HEK293T (cell line): ENCODE results near the gene WDR3.

Source experiments
- CTCF ChIA-PET: fragments of 350-600 bp; formaldehyde crosslinking; extraction: SDS; loops from one replicate; lab custom pipeline; 2021; ENCODE audit warnings: antibody characterized with exemption, inconsistent platforms; lab: Yijun Ruan, JAX
- POLR2A ChIA-PET: fragments of 350-600 bp; formaldehyde crosslinking; extraction: SDS; loops from one replicate; lab custom pipeline; 2020; ENCODE audit warnings: antibody characterized with exemption, inconsistent platforms; lab: Yijun Ruan, JAX
- DNase-seq: peaks from one replicate; pipeline ENCODE4 v3.0.0; 2012; ENCODE audit warnings: mixed read lengths; ENCODE audit errors: extremely low spot score
- ARNT ChIP-seq: fragments of 450-650 bp; IDR thresholded peaks from 2 replicates; pipeline ENCODE4 v1.6.1; 2017; ENCODE audit warnings: mild to moderate bottlenecking
- BHLHE40 ChIP-seq: fragments of 450-650 bp; IDR thresholded peaks from 2 replicates; pipeline ENCODE4 v1.6.1; 2016; ENCODE audit warnings: mild to moderate bottlenecking, moderate library complexity, borderline replicate concordance
- CTBP1 ChIP-seq: fragments of 450-650 bp; IDR thresholded peaks from 2 replicates; pipeline ENCODE4 v1.6.1; 2016; ENCODE audit warnings: borderline replicate concordance
- ELF4 ChIP-seq: fragments of 450-650 bp; IDR thresholded peaks from 2 replicates; pipeline ENCODE4 v1.6.1; 2017; ENCODE audit warnings: antibody characterized with exemption
- FOXA1 ChIP-seq: fragments of 450-650 bp; IDR thresholded peaks from 2 replicates; pipeline ENCODE4 v1.6.1; 2016; ENCODE audit warnings: mild to moderate bottlenecking
- FOXK2 ChIP-seq: fragments of 450-650 bp; IDR thresholded peaks from 2 replicates; pipeline ENCODE4 v1.6.1; 2016; ENCODE audit warnings: mild to moderate bottlenecking
- FOXM1 ChIP-seq: fragments of 450-650 bp; IDR thresholded peaks from 2 replicates; pipeline ENCODE4 v1.6.1; 2017; ENCODE audit warnings: mild to moderate bottlenecking, borderline replicate concordance
- HDGF ChIP-seq: fragments of 450-650 bp; IDR thresholded peaks from 2 replicates; pipeline ENCODE4 v1.6.1; 2017; ENCODE audit warnings: antibody characterized with exemption, borderline replicate concordance
- L3MBTL2 ChIP-seq: fragments of 450-650 bp; conservative IDR thresholded peaks from 2 replicates; pipeline ENCODE4 v1.6.1; 2016; ENCODE audit warnings: mild to moderate bottlenecking
- LEF1 ChIP-seq: fragments of 450-650 bp; IDR thresholded peaks from 2 replicates; pipeline ENCODE4 v1.6.1; 2017; ENCODE audit warnings: mild to moderate bottlenecking, borderline replicate concordance
- NFRKB ChIP-seq: fragments of 450-650 bp; IDR thresholded peaks from 2 replicates; pipeline ENCODE4 v1.6.1; 2016; ENCODE audit warnings: mild to moderate bottlenecking, moderate library complexity
- SP1 ChIP-seq: fragments of 450-650 bp; IDR thresholded peaks from 2 replicates; pipeline ENCODE4 v1.6.1; 2017
- SUZ12 ChIP-seq: fragments of 450-650 bp; IDR thresholded peaks from 2 replicates; pipeline ENCODE4 v1.6.1; 2016; ENCODE audit warnings: mild to moderate bottlenecking
- TARDBP ChIP-seq: fragments of 450-650 bp; IDR thresholded peaks from 2 replicates; pipeline ENCODE4 v1.6.1; 2016
- ZNF384 ChIP-seq: fragments of 450-650 bp; IDR thresholded peaks from 2 replicates; pipeline ENCODE4 v1.6.1; 2016
- TF ChIP-seq, protein P1 (sequence below): fragments of 450-650 bp; IDR thresholded peaks from 2 replicates; pipeline ENCODE4 v1.6.1; 2016

The WDR3 gene

DNA sequence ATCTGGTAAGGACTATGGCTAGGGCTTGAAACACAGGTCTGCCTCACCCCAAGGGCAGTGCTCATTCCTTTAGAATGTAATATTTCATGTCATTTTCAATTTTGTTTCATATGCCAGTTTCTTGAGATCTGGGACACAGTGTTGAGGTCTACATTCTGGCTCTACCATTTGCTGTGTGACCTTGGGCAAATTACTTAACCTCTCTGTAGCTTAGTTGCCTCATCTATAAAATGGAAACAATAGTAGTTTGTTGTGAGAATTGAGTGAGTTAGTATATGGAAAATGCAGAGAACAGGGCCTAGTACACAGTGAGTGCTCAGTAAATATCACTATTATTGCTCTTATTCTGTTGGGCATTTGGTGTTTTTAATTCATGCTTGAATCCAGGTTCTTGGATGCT is 84.4 kb downstream of the WDR3 start:
- no peak for DNase-seq
- ChIA-PET POLR2A (no interaction called here), CTCF (no interaction called here)
- TF ChIP-seq NFRKB: no peak
- TF ChIP-seq HDGF: no peak
- TF ChIP-seq CTBP1: no peak
- no peak for TF ChIP-seq BHLHE40
- no peak for TF ChIP-seq LEF1
- TF ChIP-seq, protein P1, sequence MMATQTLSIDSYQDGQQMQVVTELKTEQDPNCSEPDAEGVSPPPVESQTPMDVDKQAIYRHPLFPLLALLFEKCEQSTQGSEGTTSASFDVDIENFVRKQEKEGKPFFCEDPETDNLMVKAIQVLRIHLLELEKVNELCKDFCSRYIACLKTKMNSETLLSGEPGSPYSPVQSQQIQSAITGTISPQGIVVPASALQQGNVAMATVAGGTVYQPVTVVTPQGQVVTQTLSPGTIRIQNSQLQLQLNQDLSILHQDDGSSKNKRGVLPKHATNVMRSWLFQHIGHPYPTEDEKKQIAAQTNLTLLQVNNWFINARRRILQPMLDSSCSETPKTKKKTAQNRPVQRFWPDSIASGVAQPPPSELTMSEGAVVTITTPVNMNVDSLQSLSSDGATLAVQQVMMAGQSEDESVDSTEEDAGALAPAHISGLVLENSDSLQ: no peak
- no peak for TF ChIP-seq TARDBP
- no peak for TF ChIP-seq FOXA1
- no peak for TF ChIP-seq SUZ12
- no peak for TF ChIP-seq SP1
- TF ChIP-seq FOXM1: no peak
- TF ChIP-seq ARNT: no peak
- no peak for TF ChIP-seq ELF4
- no peak for TF ChIP-seq FOXK2
- TF ChIP-seq ZNF384: no peak
- TF ChIP-seq L3MBTL2: no peak
